HG02885 (cell line): Measurements from ENCODE around the gene NSUN6.

Source experiments
- ATAC-seq: cut with Tn5 transposase; IDR thresholded peaks from one replicate; pipeline ENCODE4 v1.9.1; 2021; ENCODE audit warnings: mild to moderate bottlenecking; ENCODE audit not compliant: unreplicated experiment, poor library complexity

The NSUN6 gene

GRCh38 chr10:18567343-18567856 is 84.0 kb downstream of the NSUN6 start:
- no peak for ATAC-seq

GRCh38 chr10:18566177-18566576 is 85.2 kb downstream of the NSUN6 start:
- no peak for ATAC-seq

- no peak for ATAC-seq
Measured at GRCh38 chr10:18565006-18565405, 86.4 kb downstream of the NSUN6 start.

- ATAC-seq = no peak
Measured at GRCh38 chr10:18563003-18563726, 88.2 kb downstream of the NSUN6 start.

GRCh38 chr10:18561861-18562551 is 89.4 kb downstream of the NSUN6 start:
- no peak for ATAC-seq

- ATAC-seq = no peak
Measured at GRCh38 chr10:18557960-18558359, 93.4 kb downstream of the NSUN6 start.

GRCh38 chr10:18556522-18557147 is 94.8 kb downstream of the NSUN6 start:
- no peak for ATAC-seq

GRCh38 chr10:18554479-18554878 is 96.9 kb downstream of the NSUN6 start:
- ATAC-seq = no peak

- ATAC-seq = no peak
Measured at GRCh38 chr10:18551473-18551872, 99.9 kb downstream of the NSUN6 start.

GRCh38 chr10:18549105-18549504 is 102.3 kb downstream of the NSUN6 start:
- no peak for ATAC-seq

GRCh38 chr10:18545621-18546305 is 105.6 kb downstream of the NSUN6 start:
- ATAC-seq = no peak

GRCh38 chr10:18542832-18543231 is 108.6 kb downstream of the NSUN6 start:
- no peak for ATAC-seq

- ATAC-seq = no peak
Measured at GRCh38 chr10:18540195-18540594, 111.2 kb downstream of the NSUN6 start.

- no peak for ATAC-seq
Measured at GRCh38 chr10:18539335-18539734, 112.1 kb downstream of the NSUN6 start.

GRCh38 chr10:18533896-18534295 is 117.5 kb downstream of the NSUN6 start:
- no peak for ATAC-seq

GRCh38 chr10:18532881-18533535 is 118.4 kb downstream of the NSUN6 start:
- no peak for ATAC-seq

- ATAC-seq = no peak
Measured at GRCh38 chr10:18528292-18528691, 123.1 kb downstream of the NSUN6 start.

GRCh38 chr10:18527687-18528086 is 123.7 kb downstream of the NSUN6 start:
- no peak for ATAC-seq

- ATAC-seq = no peak
Measured at GRCh38 chr10:18523858-18524257, 127.5 kb downstream of the NSUN6 start.

GRCh38 chr10:18523025-18523424 is 128.4 kb downstream of the NSUN6 start:
- no peak for ATAC-seq
